Right hindlimb (tissue), 1 donor: ENCODE measurements around the gene SPATA32.

Experiments
- DNase-seq: peaks from one replicate; pipeline ENCODE4 v3.0.0-alpha.2; 2018

SPATA32 gene

DNA sequence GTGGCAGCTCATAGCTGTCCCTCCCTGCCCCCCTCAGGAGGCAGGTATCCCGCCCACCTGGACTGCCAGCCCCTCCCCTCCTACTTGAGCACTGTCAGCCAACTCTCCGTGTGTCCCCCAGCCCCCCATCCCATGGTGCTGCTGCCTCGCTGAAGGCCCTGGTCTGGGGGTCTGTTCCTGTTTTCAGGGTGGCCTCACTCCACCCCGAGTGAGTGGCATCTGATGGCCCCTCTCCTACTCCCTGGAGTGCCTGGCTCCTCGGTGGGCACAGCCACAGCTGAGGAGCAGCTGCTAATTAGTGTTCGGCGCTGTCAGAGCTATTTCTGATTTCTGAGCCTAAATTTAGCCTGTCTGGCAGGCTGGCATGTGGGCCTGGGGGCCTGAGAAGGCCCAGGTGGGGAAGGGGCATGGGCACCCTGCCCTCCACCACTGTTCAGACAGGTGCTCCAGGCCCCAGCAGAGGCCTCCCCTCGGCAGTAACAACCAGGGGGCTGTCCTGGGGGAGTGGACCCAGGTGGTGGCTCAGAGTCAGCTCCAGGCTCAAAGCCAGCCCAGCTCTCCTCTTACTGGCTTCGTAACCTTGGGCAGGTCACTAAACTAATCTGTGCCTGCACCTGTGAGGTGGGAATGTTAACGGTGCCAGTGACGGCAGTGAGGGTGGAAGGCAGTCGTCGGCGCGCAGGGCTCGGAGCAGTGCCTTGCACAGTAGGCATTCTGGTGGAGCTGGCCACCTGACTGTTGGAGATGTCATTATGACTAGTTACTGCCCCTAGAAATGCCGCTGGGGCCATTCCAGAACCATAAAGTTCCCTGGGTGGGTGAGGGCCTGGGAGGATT, 33.8 kb downstream of the SPATA32 start:
- no peak for DNase-seq

DNA sequence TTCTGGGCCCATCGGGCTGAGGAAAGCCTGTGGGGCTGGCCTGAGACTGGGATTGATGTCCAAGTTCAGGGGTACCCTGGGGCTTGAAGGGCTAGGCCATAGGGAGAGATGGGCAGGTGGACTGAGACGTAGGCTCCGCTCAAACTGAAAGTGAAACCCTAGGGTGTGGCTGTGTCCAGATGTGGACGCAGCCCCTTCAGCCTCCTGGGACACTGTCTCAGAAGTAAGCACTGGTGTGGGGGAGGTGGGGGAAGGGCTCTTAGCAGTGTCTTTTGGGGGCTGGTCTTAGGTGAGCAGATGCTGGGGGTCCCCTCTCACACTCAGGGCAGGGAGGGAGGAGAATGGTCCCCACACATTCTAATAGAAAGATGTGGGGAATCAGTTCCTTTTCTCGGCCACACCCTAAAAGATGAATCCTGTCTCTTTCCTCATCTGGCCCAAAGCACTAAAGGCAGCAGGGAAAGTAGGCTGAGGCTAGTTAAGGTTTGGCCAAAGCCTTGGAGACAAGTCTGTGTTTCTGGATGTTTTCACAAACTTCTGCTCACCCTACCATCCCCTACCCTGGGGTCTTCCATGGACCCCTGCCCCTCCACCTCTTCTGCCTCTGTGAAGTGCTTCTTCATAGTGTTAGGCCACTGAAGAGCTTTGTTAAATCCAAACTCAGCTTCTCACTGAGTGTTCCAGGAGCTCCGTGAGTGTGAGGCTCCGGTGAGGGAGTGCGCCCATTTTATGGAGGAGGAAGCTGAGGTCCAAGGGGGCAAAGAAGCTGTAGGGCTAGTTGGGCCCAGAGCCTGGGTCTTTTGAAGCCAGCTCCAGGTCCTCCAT, 34.6 kb downstream of the SPATA32 start:
- peak; percentile 16 for DNase-seq

DNA sequence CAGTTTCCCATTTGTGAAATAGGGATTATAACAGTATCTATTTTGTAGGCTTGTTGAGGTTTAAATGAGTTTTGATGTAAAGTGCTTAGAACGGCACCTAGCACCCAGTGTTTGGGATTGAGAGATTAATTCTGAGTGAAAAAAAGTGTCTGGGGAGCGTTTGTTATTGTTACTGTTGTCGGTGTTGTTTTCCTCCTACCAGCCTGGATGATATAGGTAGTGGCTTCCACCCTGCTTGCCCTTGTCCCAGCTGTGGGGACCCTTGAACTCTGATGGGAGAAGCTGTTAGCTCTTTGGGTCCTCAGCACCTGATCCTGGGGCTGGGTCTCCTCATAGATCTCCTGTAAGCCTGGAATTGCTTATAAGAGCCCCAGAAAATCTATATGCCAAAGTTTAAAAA, 35.3 kb downstream of the SPATA32 start:
- DNase-seq: no peak

DNA sequence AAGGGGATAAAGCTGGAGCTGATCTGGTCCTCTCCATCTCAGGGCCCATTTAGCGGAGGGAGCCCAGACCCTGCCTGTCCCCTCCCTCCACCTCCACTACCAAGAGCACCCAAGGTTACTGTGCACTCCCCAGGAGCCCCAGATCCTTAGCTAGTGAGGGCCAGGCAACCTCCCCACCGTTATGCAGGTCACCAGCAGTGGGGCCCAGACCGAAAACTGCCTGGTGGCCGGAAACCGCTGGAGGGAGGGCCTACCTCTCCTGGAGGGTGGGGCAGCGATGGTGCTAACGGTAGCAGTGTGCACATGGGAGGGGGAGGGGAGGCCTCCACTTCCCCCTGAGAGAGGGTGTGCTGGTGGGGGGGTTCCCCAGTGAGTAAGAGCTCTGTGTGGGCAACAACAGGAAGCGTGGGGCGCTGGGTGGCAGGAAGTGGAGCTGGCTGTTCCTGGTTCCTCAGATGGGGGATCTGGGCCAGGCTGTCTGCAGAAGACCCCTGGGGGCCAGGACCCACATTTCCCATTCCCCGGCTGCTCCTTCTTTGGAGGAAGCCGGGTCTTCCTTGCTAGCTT, 35.8 kb downstream of the SPATA32 start:
- no peak for DNase-seq

DNA sequence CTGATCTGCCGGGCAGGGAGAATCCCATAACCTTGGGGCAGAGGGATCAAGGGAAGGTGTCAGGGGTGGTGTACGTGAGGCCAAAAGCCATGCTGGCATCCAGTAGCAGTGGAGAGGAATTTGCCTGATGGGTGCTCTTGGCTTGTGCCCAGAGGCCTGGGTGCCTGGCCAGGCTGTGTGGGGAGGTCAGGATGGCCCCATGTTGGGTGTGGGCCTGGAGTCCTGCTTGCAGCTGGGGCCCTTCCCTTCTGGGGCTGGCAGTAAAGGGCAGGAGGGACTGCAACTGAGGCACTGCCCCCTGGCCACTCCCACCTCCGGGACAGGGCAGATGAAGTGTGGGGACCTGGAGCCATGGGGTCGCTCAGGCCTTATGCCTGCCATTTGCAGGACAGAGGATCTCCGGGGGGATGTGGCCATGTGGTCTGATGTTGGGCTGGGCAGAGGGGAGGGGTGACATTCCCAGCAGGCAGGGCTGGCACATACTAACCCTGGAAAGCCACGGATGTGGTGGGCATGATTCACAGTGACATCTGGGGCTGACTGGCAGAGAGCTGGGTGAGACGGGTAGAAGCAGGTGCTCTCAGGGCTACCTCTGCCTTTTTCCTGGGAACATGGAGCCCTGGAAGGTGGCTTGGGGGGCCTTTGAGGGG, 36.7 kb downstream of the SPATA32 start:
- no peak for DNase-seq

DNA sequence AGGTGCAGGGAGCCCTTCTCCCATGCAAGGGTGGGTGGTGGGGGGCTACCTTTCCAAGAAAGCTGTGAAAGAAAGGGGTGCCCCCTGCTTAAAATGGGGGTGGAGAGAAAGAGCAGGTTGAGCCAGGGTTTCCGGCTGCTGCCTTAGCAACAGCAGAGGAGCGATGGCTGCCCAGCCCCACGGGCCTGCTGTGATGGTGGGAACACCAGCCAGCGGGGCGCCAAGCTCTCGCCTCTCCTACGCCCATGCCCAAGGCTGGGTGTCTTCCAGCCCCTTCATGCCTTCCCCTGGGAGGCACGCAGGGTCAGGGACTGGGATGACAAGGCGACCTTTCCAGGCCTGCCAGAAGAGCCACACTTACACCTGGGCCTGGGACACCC, 37.2 kb downstream of the SPATA32 start:
- DNase-seq: no peak

DNA sequence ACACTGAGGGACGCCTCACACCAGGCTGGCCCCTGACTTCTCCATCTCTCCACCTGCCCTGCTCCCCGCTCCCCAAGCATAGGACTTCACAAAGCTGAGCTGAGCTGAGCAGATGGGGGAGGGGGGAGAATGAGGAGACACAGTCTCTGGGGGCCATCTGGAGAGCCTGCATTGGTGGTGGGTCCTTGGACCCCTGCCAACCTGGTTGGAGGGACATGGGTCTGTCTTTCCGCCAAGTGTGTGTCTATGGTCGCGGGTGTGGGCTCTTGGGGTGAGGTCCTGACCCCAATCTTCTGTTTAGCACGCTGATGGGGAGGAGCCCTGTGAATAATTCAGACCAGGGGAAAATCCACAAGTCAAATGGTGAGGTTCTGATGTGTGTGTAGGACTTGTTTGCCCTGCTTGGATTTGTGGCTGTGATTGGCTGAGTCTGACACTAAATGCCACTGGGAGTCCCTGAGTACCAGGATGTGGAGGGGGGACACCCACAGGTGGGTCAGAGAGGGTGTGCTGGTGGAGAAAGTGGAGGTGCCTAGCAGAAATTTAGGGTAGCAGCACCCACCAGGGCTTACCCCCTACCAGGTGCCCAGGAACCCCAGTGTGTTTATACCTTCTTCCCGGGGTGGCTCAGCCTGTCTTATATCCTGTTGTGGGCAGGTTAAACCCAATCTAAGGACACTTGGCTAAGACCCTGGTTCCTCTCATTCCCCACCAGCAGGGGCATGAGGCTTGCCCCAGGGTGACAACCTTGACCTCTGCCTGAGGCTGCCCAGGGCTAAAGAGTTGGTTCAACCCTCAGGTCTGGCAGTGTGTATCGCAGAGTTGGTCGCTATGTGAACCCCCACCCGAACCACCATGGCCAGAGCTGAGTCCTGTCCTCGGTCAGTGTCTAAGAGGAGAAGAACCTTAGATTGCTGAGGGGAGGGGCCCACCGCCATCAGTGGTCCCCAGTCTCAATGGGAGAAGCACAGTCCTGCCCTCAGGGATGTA, 38.1 kb downstream of the SPATA32 start:
- no peak for DNase-seq

DNA sequence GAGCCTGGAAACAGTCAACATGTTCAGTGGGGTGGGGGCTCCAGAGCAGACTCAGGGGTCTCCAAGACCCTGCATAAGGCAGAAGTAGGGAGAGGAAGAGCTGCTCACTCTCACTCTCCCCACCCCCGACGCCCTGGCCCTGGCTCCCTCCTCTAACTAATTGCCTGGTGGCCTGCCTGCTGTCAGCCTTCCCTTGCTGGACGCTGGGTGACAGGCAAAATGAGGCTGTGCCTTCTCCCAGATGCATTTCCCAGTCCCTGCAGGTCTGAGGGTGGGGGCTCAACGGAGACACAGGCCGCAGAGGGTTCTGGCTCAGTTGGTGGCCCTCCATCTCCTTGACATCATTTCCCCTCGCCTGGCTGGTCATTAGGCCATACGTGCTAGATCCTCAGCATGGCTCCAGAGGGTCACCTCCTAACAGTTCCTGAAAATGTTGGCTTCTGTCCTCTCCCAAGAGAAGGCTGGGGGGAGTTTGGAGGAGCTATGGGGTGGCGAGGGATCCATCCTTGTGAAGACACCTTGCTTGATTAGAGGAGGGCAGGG, 38.8 kb downstream of the SPATA32 start:
- no peak for DNase-seq

DNA sequence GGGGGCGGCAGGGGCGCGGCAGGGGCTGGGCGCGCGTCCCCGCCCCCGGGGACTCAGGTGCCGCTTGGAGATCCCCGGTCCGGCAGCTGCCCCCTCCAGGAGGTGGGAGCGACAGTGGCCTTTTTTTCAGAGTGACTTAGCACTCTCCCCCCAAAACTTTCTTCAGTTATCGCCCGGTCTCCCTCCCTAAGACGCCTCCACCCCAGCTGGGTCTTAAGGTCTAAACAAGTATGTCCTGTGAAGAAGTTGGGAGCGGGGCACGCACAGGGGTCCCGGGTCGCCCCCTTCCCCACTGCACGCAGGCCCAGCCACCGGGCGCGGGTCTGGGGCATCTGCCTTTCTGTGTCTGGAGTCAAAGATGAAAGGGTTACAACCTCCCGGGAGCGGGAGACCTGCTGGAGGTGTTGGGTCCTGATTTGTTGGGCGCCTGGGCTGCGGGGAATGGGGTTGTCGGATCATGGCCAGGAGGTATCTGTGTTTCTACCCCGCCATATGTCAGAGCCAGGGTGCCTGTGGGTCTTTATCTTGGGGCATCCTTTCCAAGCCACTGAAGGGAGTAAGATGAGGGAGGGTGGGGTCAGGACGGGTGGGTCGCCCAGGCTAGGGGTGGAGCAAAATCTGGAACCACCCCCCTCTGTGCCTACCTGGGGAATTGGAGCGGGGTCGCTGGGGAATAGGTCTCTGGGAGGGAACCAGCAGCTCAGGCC, 39.5 kb downstream of the SPATA32 start:
- no peak for DNase-seq

DNA sequence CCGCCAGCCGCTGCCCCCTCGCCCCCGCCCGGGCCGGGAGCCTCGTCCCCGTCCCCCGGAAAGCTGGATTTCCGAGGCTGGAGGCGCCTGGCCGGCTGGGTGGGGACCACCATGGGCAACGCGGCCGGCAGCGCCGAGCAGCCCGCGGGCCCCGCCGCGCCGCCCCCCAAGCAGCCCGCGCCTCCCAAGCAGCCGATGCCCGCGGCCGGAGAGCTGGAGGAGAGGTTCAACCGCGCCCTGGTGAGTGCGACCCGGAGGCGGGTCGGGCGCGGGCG, 39.9 kb downstream of the SPATA32 start:
- no peak for DNase-seq

DNA sequence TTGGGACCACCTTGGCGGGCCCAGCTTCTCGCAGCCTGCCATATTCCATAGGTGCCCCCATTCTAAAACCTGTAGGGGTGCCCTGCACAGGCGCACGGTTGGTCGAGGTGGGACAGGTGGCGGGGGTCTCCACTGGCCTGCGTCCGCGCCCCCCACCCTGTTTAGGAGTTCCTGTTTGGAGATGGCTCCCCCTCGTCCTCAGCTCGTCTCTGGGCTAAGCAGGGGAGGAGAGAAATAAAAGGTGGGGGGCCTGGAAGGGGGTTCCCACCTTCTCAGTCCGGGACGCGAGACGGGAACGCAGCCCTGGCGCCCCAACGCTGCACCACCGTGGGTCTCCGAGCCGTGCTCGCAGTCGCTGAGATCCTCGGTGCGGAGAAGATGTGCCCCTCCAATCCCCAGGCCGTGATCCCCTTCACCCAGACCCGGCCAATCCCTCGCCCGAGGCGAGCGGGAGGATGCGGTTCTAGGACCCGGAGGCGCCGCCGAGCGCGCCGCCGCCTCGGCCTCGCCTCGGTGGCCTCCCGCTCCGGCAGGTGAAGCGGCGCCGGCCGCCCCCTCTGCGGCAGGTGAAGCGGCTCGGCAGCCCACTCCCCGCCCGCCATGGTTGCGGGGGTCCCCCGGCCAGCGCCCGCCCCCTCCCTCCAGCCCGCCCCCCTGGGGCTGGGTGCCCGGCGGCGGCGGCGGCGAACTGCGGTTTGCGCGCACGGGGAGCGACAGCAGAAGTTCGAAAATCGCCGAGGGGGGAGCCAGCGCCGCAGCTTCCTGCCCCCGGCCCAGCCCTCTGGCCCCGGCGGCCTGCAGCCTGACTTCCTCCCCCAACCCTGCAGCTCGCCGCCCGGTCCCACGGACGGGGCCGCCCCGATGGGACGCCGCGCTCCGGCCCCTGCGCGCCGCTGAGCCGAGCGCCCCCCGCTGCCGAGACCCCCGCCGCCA, 40.5 kb downstream of the SPATA32 start, which contains the start of gene FMNL1:
Gene FMNL1 (plus strand): TSS at position 805 of the 933 bp plus-strand sequence. CDS start 240 bp downstream, outside the sequence.
- no peak for DNase-seq

DNA sequence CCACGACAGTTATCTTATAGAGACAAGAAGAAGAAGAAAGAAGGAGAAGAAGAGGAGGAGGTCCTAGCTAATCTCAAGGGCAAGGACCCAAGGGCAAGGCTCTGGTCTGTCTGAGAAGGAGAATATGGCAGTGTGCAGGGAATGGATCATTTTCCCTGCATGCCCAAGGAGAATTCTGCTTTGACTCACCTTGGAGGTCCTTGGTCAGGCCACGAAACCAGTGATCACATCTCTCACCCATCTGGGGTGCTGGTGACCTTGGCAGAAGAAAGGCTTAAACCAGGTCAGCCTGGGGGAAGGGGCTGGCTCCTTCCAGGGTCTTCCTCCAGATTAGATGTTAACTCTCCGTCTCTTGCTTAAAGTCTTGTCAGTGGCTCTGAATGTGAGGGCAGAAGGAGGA, 41.8 kb downstream of the SPATA32 start:
- no peak for DNase-seq

DNA sequence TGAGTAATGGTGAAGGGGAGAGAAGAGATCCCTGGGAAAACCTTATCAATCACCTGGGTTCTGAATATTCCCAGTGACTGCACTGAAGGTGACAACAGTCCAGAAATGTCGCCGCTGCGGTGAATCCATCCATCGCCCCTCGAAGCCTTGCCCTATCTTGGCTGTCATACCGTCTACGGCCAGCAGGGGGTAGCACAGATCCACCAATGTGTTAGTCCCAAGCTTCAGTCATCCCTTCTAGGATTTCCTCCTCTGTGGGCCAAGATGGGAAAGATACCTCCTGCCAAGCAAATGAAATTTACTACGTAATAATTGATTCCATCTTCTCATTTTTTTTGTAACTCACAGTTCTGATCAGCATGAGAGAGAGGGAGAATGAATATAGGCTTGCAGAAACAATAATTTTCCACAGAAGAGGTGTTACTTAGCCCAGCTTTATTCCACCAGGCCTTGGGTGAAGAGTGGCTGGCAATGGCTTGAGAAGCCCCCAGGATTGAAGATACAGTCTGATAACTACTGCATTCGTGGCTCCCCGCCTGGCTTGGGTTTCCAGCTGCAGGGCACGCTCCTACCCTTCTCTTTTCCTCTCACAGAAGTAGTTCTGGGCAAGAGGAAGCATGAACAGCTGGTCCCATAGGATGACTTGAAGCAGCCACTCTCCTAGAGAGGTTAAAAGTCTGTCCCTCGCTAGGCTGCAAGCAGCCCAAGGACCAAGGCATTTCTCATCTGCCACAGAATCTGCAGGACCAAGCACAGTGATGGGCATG, 42.8 kb downstream of the SPATA32 start:
- DNase-seq: peak; percentile 86
